SK-N-MC (cell line): ENCODE data around the gene NKX2-8.

Experiments used
- DNase-seq: peaks from one replicate; pipeline ENCODE4 v3.0.0-alpha.2; 2011; ENCODE audit warnings: low read depth, low spot score
- H3K27ac ChIP-seq: fragments of 200-600 bp; sonication (generic); 2 replicates; pipeline ENCODE4 v1.5.1; 2016; ENCODE audit warnings: mixed run types
- H3K36me3 ChIP-seq: fragments of 200-600 bp; sonication (generic); 2 replicates; pipeline ENCODE4 v1.6.1; 2017; ENCODE audit warnings: antibody characterized with exemption, low read length, mixed read lengths; ENCODE audit not compliant: insufficient read depth
- H3K4me3 ChIP-seq: fragments of 200-600 bp; sonication (generic); 2 replicates; pipeline ENCODE4 v1.5.1; 2016
- H3K9ac ChIP-seq: fragments of 200-600 bp; sonication (generic); 2 replicates; pipeline ENCODE4 v1.8.0; 2017; ENCODE audit warnings: mixed run types, mixed read lengths; ENCODE audit not compliant: insufficient read length
- H3K9me3 ChIP-seq: fragments of 200-600 bp; sonication (generic); 2 replicates; pipeline ENCODE4 v1.6.1; 2017; ENCODE audit warnings: low read depth, mild to moderate bottlenecking, antibody characterized with exemption, low read length, moderate library complexity, mixed read lengths
- EZH2 ChIP-seq: fragments of 200-600 bp; sonication (generic); IDR thresholded peaks from one replicate; pipeline ENCODE4 v1.6.1; 2017; ENCODE audit warnings: antibody characterized with exemption
- FOXP2 ChIP-seq: optimal IDR thresholded peaks from 2 replicates; pipeline ENCODE3; 2011; ENCODE audit warnings: mild to moderate bottlenecking, moderate library complexity; ENCODE audit not compliant: insufficient read depth; ENCODE audit errors: extremely low read length, control extremely low read depth
- POLR2AphosphoS5 ChIP-seq: IDR thresholded peaks from 2 replicates; pipeline ENCODE4 v1.6.1; 2012; ENCODE audit warnings: mild to moderate bottlenecking, low read depth, low read length, borderline replicate concordance

The NKX2-8 gene

GRCh38 chr14:36582011-36582873, at the start of gene NKX2-8:
NKX2-8 (minus strand) TSS chr14:36582614; CDS start chr14:36582389, 225 bp downstream.
- H3K9me3 ChIP-seq: no peaks in the 10 kb centered on the region
- H3K36me3 ChIP-seq: no peaks in the 10 kb centered on the region
- H3K27ac ChIP-seq: no peak within 1 kb of the TSS
- peak within 1 kb of the TSS; percentile 81 for H3K4me3 ChIP-seq
- DNase-seq: no peak
- peak within 1 kb of the TSS; percentile 58 for H3K9ac ChIP-seq
- TF ChIP-seq POLR2AphosphoS5: no peak
- TF ChIP-seq FOXP2: no peak
- no peak for TF ChIP-seq EZH2

DNA sequence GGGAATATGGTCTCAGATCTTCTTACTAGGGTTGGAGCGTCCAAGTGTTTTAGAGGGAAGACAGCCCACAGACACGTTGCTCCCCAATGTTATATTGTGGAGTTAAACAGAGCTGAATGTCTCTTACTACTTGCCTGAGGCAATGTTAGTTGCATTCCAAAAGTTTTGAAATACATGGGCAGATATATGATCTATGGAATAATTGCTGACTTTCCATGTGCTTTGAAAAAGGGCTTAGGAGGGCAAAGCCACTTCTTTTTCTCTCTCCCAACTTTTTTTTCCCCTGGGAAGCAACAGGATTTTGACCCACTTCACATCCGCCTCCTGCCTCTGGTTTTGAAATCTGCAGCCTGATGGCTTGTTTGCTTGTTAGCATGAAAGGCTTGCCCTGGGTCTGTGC, 45.6 kb upstream of the NKX2-8 start:
- Histone ChIP-seq H3K4me3 (peak overlapping the region; percentile 41), H3K9ac (no peak overlapping the region), H3K36me3 (no peaks in the 10 kb centered on the region), H3K9me3 (no peaks in the 10 kb centered on the region), H3K27ac (peak overlapping the region; percentile 51)
- peak; percentile 51 for DNase-seq
- no peak for TF ChIP-seq EZH2

DNA sequence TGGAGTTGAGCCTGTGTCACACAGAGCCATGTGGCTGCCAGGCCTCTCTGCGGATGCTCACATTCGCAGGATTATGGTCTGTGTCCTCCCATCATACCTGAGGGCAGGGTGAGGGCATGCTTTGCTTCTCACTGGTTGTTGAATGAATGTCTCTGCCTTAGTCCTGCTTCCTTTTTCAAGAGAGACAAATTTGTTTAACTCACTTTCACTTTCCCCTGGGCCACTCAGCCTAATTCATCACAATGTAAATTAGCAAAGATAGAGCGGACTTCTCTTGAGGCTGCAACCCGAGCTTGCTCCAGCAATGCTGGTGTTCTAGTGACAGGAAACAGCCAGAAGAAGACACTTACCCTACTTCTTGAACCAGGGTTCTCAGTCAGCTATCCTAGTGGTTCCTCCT, 43.7 kb upstream of the NKX2-8 start:
- TF ChIP-seq FOXP2: no peak
- no peak for TF ChIP-seq EZH2
- TF ChIP-seq POLR2AphosphoS5: no peak
- no peak overlapping the region for H3K9ac ChIP-seq
- no peak overlapping the region for H3K4me3 ChIP-seq
- no peaks in the 10 kb centered on the region for H3K36me3 ChIP-seq
- H3K9me3 ChIP-seq: no peaks in the 10 kb centered on the region
- no peak overlapping the region for H3K27ac ChIP-seq
- DNase-seq: no peak

GRCh38 chr14:36625436-36625835, 43.0 kb upstream of the NKX2-8 start:
- no peak overlapping the region for H3K9ac ChIP-seq
- TF ChIP-seq FOXP2 (no peak), EZH2 (no peak), POLR2AphosphoS5 (no peak)
- DNase-seq: no peak
- no peaks in the 10 kb centered on the region for H3K9me3 ChIP-seq
- H3K27ac ChIP-seq: no peak overlapping the region
- H3K36me3 ChIP-seq: no peaks in the 10 kb centered on the region
- H3K4me3 ChIP-seq: no peak overlapping the region

DNA sequence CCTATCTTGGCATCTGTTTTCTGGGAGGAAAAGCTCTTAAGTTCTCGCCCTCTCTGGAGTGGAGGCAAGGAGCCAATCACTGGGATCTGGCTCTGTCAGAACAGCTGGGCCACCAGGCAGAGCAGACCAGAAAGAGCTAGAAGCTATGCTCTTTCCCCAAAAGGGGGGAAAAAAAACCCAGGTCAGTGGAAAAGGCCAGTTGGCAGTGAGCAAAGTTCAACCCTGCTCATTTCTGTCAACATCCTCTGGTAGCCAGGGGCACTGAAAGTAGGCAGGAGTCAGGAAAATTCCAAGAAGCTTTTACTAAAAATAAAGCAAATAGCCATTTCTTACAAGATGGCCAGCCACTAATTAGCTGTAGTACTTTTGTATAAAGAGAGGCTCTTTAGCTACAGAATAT, 42.6 kb upstream of the NKX2-8 start:
- H3K27ac ChIP-seq: no peak overlapping the region
- no peak for DNase-seq
- no peaks in the 10 kb centered on the region for H3K9me3 ChIP-seq
- H3K36me3 ChIP-seq: no peaks in the 10 kb centered on the region
- no peak overlapping the region for H3K4me3 ChIP-seq
- TF ChIP-seq POLR2AphosphoS5 (no peak), EZH2 (no peak), FOXP2 (no peak)
- H3K9ac ChIP-seq: no peak overlapping the region

DNA sequence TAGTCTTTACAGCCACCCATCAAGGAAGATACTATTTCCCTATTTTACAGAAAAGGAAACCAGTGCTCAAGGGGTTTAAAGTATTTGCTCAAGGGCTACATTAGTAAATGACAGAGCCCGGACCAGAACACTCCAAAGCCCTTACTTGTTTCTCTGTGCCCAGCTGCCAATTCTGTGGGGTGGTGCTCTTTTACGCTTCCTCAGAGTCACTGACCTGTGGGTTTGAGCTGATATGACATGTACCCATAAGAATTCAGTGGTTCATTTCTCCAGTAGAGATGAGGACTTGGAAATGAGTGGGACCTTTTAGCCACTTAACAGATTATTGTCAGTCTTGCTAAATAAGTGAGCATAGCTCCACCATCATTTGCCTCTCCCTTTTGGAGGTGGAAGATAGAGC, 37.4 kb upstream of the NKX2-8 start:
- H3K9ac ChIP-seq: no peak overlapping the region
- no peak for DNase-seq
- H3K27ac ChIP-seq: no peak overlapping the region
- H3K9me3 ChIP-seq: no peaks in the 10 kb centered on the region
- no peak overlapping the region for H3K4me3 ChIP-seq
- H3K36me3 ChIP-seq: no peaks in the 10 kb centered on the region
- TF ChIP-seq EZH2 (no peak), FOXP2 (no peak), POLR2AphosphoS5 (no peak)

- no peak overlapping the region for H3K9ac ChIP-seq
Observed at GRCh38 chr14:36619131-36619530, 36.7 kb upstream of the NKX2-8 start.

DNA sequence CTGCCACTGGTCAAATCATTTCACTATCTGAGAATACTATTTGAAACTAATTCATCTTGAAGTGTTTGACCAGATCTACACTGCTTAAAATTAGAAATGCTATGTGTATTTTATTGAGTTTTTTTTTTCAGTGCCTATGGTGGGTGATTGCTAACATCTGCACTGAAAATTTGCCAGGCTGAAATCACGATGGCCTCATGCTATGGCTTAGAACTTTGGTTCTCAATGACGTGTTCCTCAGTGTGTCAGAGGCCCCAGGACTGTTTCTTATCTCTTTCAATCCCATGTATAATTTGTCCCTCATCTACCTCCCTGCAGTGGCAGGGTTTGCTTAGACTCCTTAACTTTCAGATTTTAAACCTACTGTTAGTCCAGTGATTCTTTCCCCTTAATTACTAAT, 36.2 kb upstream of the NKX2-8 start:
- no peaks in the 10 kb centered on the region for H3K9me3 ChIP-seq
- no peak overlapping the region for H3K9ac ChIP-seq
- H3K27ac ChIP-seq: 0 out of 2 replicates have a peak overlapping the region, but pooled peaks have one; percentile 44
- peak overlapping the region; percentile 36 for H3K4me3 ChIP-seq
- TF ChIP-seq POLR2AphosphoS5: no peak
- no peak for TF ChIP-seq FOXP2
- no peak for TF ChIP-seq EZH2
- no peaks in the 10 kb centered on the region for H3K36me3 ChIP-seq
- no peak for DNase-seq

More at GRCh38 chr14:36619131-36619530, 36.7 kb upstream of the NKX2-8 start:
- H3K4me3 ChIP-seq: peak overlapping the region; percentile 36
- no peaks in the 10 kb centered on the region for H3K9me3 ChIP-seq
- H3K27ac ChIP-seq: 0 out of 2 replicates have a peak overlapping the region, but pooled peaks have one; percentile 44
- TF ChIP-seq POLR2AphosphoS5 (no peak), FOXP2 (no peak), EZH2 (no peak)
- DNase-seq: peak; percentile 65
- no peaks in the 10 kb centered on the region for H3K36me3 ChIP-seq

- Histone ChIP-seq H3K9me3 (no peaks in the 10 kb centered on the region), H3K4me3 (no peak overlapping the region), H3K27ac (no peak overlapping the region), H3K36me3 (no peaks in the 10 kb centered on the region), H3K9ac (no peak overlapping the region)
- DNase-seq: no peak
- no peak for TF ChIP-seq POLR2AphosphoS5
- no peak for TF ChIP-seq FOXP2
- no peak for TF ChIP-seq EZH2
Observed at GRCh38 chr14:36617824-36618223, 35.4 kb upstream of the NKX2-8 start.
